ENCODE results near the gene EIF2A.
"Not testable (repeated sequence)": the region's sequence is repeated elsewhere in the genome, so short reads cannot be mapped to it uniquely, and the experiment has no call there.

The EIF2A gene

GRCh38 chr3:150603153-150603979 lies 56.8 kb downstream of the EIF2A start, which contains the start of gene SELENOT:
Gene SELENOT, plus strand, starts transcription at chr3:150603321. Its CDS starts 42 bp downstream, at chr3:150603363.
- peak; percentile 87 to 90 for DNase-seq

- no peak for DNase-seq
These were observed 57.4 kb downstream of the EIF2A start for GRCh38 chr3:150603980-150604319.

DNA sequence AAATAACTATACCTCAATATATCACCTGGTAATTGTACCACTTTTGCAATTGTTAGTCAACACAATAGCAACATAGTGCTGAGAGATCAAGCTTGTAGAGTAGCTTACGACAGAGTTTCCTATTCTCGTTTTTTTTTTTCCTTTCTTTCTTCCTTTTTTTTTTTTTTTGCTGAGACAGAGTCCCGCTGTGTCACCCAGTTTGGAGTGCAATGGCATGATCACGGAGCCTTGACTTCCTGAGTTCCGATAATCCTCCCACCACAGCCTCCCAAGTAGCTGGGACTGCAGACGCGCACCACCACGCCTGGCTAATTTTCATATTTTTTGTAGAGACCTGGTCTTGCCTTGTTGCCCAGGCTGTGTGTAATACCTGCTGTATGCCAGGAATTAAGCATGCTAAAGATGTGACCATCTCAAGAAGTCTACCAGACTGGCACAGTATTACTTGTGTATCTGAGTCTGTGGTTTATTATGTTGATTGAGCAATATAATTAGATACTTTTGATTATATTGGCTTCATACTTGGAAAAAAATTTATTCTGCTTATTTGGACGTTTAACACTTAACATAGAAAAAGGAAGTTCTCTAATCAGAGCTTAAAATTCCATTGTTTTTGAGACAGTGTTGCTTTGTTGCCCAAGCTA lies 59.5 kb downstream of the EIF2A start:
- DNase-seq: no peak

GRCh38 chr3:150607267-150608065 lies 60.9 kb downstream of the EIF2A start:
- no peak for DNase-seq

DNA sequence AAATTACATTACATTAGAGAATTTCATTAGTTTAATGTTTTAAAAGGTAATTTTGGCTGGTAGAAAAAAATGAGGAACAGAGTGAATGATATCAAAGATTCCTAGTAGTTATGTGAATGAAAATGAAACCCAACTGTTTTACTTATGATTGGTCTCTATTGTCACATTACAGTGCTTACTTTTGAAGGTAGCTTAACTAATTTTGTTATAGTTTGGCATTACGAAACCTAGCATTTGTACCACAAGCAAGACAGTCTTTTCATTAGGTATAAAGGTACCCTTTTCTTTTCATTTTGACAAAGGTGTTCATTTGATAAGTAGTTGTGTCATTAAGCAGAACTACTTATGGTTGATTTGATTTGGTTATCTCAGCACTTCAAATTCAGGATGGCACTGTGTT lies 63.4 kb downstream of the EIF2A start:
- no peak for DNase-seq

DNA sequence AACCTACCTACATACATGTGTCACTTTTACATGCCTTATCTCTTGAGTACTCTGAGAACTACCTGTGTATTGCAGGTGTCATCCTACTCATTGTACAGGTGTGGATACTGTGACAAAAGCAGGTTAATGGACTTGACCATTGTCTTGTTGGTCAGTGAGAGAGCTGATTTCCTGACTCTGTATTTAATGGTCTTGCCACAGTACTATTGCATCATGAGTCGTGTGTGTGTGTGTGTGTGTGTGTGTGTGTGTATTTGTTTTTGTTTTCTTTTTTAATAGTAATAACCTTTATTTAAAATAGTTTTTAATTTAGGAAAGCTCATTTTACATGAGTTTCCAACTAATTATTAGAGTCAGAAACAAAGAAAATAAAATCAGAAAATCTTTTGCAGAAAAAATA lies 64.2 kb downstream of the EIF2A start:
- no peak for DNase-seq

DNA sequence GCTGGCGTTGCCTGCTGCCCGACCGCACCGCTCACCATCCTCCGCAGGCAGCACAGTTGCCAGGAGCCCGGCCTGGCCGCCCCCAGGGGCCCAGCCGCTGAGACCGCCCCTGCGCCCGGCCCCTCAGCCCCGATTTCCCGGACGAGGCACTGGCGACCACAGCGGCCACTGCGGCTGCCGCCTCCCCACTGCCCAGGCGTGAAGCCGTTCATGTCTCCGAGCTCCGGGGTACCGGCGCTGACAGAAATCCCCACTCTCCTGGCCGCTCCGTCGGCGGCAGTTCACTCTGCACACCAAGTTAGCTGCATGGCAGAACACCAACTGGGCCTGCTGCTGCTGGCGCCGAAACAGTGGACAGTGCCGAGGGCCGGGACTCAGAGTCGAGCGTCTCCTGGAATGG lies 65.1 kb downstream of the EIF2A start:
- no peak for DNase-seq

GRCh38 chr3:150612494-150612893 lies 65.9 kb downstream of the EIF2A start:
- DNase-seq: no peak

GRCh38 chr3:150613034-150613433 lies 66.4 kb downstream of the EIF2A start:
- no peak for DNase-seq

GRCh38 chr3:150613709-150614480 lies 67.3 kb downstream of the EIF2A start:
- no peak for DNase-seq

GRCh38 chr3:150620002-150620689 lies 73.6 kb downstream of the EIF2A start:
- DNase-seq: no peak

- not testable (repeated sequence) for DNase-seq
These were observed 76.4 kb downstream of the EIF2A start for GRCh38 chr3:150622955-150623354.

DNA sequence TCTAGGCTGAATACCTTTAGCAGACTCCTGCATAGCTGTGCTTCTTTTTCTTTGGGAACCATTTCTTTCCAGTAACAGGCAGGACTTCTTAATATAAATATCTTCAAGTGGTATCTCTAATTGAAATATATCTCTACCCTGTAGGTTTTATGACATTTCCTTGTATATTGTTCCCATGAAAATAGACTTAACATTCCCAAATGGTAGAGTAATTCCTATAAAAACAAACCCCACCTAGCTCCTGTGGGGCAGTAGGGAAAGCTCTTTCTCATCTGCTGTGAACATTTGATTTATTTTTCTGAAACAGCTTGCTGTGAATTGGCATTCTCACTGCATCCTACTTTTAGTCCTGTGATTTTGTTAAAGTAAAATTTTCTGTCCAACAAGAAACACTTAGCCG lies 77.4 kb downstream of the EIF2A start:
- DNase-seq: no peak

GRCh38 chr3:150626148-150626930 lies 79.8 kb downstream of the EIF2A start:
- no peak for DNase-seq

DNA sequence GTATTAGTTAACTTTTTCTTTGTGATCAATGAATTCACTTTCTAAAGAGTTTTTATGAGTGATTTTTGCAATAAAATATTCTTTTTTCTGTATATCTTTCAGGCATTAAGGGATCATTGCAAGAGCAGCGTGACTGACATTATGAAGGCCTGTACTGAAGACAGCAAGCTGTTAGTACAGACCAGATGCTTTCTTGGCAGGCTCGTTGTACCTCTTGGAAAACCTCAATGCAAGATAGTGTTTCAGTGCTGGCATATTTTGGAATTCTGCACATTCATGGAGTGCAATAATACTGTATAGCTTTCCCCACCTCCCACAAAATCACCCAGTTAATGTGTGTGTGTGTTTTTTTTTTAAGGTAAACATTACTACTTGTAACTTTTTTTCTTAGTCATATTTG lies 81.0 kb downstream of the EIF2A start:
- no peak for DNase-seq

GRCh38 chr3:150631515-150632221 lies 85.1 kb downstream of the EIF2A start:
- no peak for DNase-seq

- no peak for DNase-seq
These were observed 88.5 kb downstream of the EIF2A start for GRCh38 chr3:150635076-150635475.

DNA sequence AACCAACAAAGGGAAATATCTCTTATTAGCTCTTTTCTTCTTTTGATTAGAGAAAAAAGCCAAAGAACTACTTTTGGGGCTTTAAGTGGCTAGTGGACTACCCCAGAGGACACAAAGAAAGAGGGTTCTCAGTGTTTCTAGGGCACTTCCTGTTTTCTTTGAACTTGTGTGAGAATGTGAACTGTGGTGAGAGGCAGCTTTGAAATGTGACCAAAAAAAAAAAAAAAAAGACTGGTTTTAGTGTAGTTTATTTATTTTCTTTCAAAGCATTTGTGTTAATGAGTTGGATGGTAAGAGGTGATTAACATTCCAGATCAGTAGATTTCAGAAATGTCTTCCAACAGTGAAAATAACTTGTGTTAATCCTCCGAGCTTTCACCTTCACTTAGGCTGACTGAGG lies 88.9 kb downstream of the EIF2A start:
- no peak for DNase-seq

All from activated CD4-positive, alpha-beta T cell treated with anti-CD3 and anti-CD28 coated beads, Interleukin-2, amount 50 U/mL, for 4 hours (primary cell).